ENCODE data around the gene EEFSEC.

The EEFSEC gene

DNA sequence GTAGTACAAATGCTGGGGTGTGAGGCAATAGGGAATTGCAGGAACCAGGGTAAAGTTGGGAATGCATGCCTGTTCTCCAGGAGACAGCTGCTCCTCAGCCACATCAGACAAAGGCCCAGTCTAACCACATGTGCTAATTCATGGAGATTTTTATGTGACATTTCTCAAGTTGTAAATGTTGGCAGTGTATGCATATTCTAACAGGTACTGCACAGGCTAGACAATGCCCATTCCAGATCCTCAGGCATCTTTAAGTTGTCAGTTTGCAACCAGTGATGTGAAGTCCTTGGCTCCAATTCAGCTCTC is 84.9 kb downstream of the EEFSEC start:
- Histone ChIP-seq H3K9me3 (ENCODE audit: control insufficient read depth, low read length) (no peaks in the 10 kb centered on the region), H3K4me1 (ENCODE audit: control insufficient read depth, insufficient read depth, low read length) (peaks cover 14% of the 10 kb centered on the region), H3K27me3 (ENCODE audit: control insufficient read depth, insufficient read depth, low read length, poor library complexity, severe bottlenecking) (no peaks in the 10 kb centered on the region), H3K27ac (ENCODE audit: insufficient read depth, low read depth, low read length, poor library complexity, severe bottlenecking) (no peak overlapping the region), H3K36me3 (ENCODE audit: control insufficient read depth, insufficient read depth, low read length) (no peaks in the 10 kb centered on the region), H3K4me3 (ENCODE audit: insufficient read depth, low read depth, low read length) (no peak overlapping the region)

DNA sequence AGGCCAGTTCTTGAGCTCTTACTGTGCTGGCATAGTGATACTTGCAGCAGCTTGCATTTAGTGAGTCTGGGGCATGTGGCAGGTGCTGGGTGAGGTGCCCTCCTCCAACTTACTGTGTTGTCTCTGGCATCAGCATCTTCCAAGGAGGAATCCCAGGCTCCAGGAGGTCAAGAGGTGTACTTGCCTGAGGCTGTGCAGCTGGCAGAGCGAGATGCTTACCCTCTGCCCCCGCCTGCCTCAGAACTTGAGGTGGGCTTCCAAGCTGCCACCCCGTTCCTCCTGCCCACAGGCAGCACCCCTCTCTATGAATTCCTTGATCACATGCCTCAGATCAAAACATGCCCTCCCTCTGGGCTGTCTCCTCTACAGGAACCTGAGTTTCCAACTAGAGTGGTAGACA is 86.0 kb downstream of the EEFSEC start:
- no peak overlapping the region for H3K27ac ChIP-seq (ENCODE audit: insufficient read depth, low read depth, low read length, poor library complexity, severe bottlenecking)
- H3K9me3 ChIP-seq (ENCODE audit: control insufficient read depth, low read length): no peaks in the 10 kb centered on the region
- H3K4me3 ChIP-seq (ENCODE audit: insufficient read depth, low read depth, low read length): no peak overlapping the region
- H3K27me3 ChIP-seq (ENCODE audit: control insufficient read depth, insufficient read depth, low read length, poor library complexity, severe bottlenecking): no peaks in the 10 kb centered on the region
- H3K36me3 ChIP-seq (ENCODE audit: control insufficient read depth, insufficient read depth, low read length): no peaks in the 10 kb centered on the region
- 94 to 95% methylated on average over 3 of the region's 3 CpGs for WGBS, 2 experiments
- peaks cover 14% of the 10 kb centered on the region for H3K4me1 ChIP-seq (ENCODE audit: control insufficient read depth, insufficient read depth, low read length)

GRCh38 chr3:128240232-128240631 is 87.0 kb downstream of the EEFSEC start:
- no peaks in the 10 kb centered on the region for H3K36me3 ChIP-seq (ENCODE audit: control insufficient read depth, insufficient read depth, low read length)
- H3K4me1 ChIP-seq (ENCODE audit: control insufficient read depth, insufficient read depth, low read length): peaks cover 14% of the 10 kb centered on the region
- H3K9me3 ChIP-seq (ENCODE audit: control insufficient read depth, low read length): no peaks in the 10 kb centered on the region
- H3K4me3 ChIP-seq (ENCODE audit: insufficient read depth, low read depth, low read length): no peak overlapping the region
- H3K27ac ChIP-seq (ENCODE audit: insufficient read depth, low read depth, low read length, poor library complexity, severe bottlenecking): no peak overlapping the region
- 88 to 92% methylated on average over 1 of the region's 1 CpG for WGBS, 2 experiments
- H3K27me3 ChIP-seq (ENCODE audit: control insufficient read depth, insufficient read depth, low read length, poor library complexity, severe bottlenecking): no peaks in the 10 kb centered on the region

DNA sequence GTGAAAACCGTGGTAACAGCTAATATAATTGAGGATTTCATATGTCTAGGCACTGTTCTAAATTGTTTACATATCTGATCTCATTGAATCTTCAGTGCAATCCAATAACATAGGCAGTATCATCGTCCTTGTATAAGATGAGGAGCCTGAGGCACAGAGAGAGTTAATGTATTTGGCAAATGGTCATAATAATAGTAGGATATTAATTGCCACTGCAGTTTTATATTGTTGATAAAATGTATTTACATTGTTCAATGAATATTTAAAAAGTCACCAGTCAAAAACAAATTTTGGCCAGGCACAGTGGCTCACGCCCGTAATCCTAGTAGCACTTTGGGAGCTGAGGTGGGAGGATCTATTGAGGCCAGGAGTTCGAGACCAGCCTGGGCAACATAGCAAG is 88.5 kb downstream of the EEFSEC start:
- Histone ChIP-seq H3K27me3 (ENCODE audit: control insufficient read depth, insufficient read depth, low read length, poor library complexity, severe bottlenecking) (no peaks in the 10 kb centered on the region), H3K4me1 (ENCODE audit: control insufficient read depth, insufficient read depth, low read length) (peaks cover 14% of the 10 kb centered on the region), H3K4me3 (ENCODE audit: insufficient read depth, low read depth, low read length) (no peak overlapping the region), H3K9me3 (ENCODE audit: control insufficient read depth, low read length) (no peaks in the 10 kb centered on the region), H3K27ac (ENCODE audit: insufficient read depth, low read depth, low read length, poor library complexity, severe bottlenecking) (no peak overlapping the region), H3K36me3 (ENCODE audit: control insufficient read depth, insufficient read depth, low read length) (no peaks in the 10 kb centered on the region)
- WGBS, 2 experiments: 83 to 96% methylated on average over 5 of the region's 5 CpGs

- Histone ChIP-seq H3K27me3 (ENCODE audit: control insufficient read depth, insufficient read depth, low read length, poor library complexity, severe bottlenecking) (no peaks in the 10 kb centered on the region), H3K36me3 (ENCODE audit: control insufficient read depth, insufficient read depth, low read length) (no peaks in the 10 kb centered on the region), H3K4me1 (ENCODE audit: control insufficient read depth, insufficient read depth, low read length) (peaks cover 9% of the 10 kb centered on the region), H3K27ac (ENCODE audit: insufficient read depth, low read depth, low read length, poor library complexity, severe bottlenecking) (no peak overlapping the region), H3K4me3 (ENCODE audit: insufficient read depth, low read depth, low read length) (no peak overlapping the region), H3K9me3 (ENCODE audit: control insufficient read depth, low read length) (no peaks in the 10 kb centered on the region)
- WGBS, 2 experiments: 92% methylated on average over 13 of the region's 13 CpGs
These were observed 89.7 kb downstream of the EEFSEC start for GRCh38 chr3:128242818-128243601.

DNA sequence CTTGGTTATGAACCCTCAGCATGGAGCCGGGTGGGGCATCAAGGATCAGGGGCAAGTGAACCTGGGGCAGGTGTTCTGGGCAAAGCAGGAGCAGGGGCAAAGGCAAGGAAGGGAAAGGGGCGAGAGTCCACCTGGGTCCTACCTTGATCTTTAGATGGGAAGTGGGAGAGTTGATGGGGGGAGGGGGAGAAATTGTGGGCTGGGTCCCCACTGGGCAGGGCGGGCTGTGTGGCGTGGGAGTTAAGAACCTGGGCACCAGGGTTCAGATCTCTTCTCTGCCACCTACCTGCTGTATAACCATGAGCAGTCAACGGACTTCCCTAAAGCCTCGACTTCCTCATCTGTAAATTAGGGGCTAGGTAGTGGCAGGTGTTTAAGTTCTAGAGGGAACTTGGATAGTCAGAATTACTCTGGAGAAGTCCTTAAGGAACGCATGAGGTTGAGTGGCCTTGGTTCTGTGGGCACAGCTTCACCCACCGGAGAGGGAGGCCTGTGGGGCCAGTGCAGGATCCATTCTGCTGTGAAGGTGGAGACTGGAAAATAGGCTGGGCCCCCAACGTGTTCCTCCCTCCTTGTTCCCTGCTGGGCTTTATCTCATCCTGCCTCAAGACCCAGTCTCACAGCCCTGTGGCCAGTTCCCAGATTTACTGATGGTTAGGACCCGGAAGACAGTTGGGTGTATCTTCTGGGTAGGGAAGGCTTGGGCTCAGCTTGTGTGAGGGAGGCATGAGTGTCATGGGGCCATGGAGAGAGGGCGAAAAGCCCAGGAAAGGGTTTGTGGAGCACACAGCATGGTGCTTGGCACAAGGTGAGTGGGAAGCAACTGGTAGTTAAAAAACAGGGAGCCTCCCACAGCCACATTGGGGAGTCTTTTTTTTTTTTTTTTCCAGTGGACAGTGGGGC is 90.6 kb downstream of the EEFSEC start:
- H3K27me3 ChIP-seq (ENCODE audit: control insufficient read depth, insufficient read depth, low read length, poor library complexity, severe bottlenecking): no peaks in the 10 kb centered on the region
- 73 to 75% methylated on average over 11 of the region's 11 CpGs for WGBS, 2 experiments
- H3K4me1 ChIP-seq (ENCODE audit: control insufficient read depth, insufficient read depth, low read length): peaks cover 2% of the 10 kb centered on the region
- H3K9me3 ChIP-seq (ENCODE audit: control insufficient read depth, low read length): no peaks in the 10 kb centered on the region
- no peak overlapping the region for H3K4me3 ChIP-seq (ENCODE audit: insufficient read depth, low read depth, low read length)
- H3K27ac ChIP-seq (ENCODE audit: insufficient read depth, low read depth, low read length, poor library complexity, severe bottlenecking): no peak overlapping the region
- no peaks in the 10 kb centered on the region for H3K36me3 ChIP-seq (ENCODE audit: control insufficient read depth, insufficient read depth, low read length)

DNA sequence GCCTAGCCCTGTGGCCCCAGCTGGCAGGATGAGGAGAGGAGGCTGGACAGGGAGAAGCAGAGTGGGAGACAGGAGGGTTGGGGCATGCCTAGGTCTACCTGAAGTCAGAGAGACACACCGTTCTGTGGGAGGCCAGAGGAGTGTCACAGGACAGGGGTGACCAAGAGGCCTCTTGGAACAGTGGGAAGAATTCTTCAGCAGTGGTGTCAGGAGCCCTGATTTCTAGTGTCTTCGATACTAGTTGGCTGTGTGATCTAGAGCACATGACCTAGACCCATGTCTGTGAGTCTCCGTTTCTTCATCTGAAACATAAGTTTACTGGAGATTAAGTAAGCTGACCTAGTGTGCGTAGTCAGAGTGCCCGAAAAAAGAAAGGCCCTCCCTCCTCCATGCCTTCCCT is 92.2 kb downstream of the EEFSEC start:
- H3K4me3 ChIP-seq (ENCODE audit: insufficient read depth, low read depth, low read length): no peak overlapping the region
- no peaks in the 10 kb centered on the region for H3K4me1 ChIP-seq (ENCODE audit: control insufficient read depth, insufficient read depth, low read length)
- no peak overlapping the region for H3K27ac ChIP-seq (ENCODE audit: insufficient read depth, low read depth, low read length, poor library complexity, severe bottlenecking)
- 75% methylated on average over 5 of the region's 5 CpGs for WGBS, 2 experiments
- H3K36me3 ChIP-seq (ENCODE audit: control insufficient read depth, insufficient read depth, low read length): no peaks in the 10 kb centered on the region
- H3K9me3 ChIP-seq (ENCODE audit: control insufficient read depth, low read length): no peaks in the 10 kb centered on the region
- no peaks in the 10 kb centered on the region for H3K27me3 ChIP-seq (ENCODE audit: control insufficient read depth, insufficient read depth, low read length, poor library complexity, severe bottlenecking)

DNA sequence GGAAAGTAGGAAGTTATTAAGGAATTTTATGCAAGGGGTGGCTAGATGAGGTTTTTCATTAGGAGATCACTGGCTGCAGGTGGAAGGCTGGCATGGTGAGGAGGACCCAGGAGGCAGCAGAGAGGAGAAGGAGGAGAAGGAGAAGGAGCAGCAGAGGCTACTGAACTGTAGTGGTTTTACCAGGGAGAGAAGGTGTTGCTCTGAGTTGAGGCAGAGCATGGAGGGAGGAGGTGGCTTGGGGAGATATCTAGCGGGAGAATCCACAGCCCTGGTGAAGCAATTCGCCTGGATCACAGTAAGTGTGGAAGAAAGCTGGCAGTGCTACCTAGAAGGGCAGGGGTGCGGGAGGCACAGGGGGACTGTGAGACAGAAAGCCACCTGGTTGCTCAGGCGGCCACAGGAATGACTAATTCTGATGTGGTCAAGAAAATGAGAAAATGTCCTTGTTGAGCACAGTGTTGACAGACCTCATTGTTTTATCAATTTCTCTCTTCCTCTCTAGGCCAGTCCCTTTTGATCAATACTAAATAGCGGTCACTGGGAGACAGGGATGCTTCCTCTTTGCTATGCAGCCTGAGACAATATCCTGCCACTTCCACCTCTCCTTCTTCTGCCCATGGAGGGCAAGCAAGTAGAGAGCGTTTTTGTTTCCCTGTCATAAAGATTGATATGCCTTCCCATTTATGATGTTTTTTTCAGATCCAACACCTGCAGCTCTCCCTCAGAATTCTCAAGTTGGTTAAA is 94.6 kb downstream of the EEFSEC start:
- Histone ChIP-seq H3K9me3 (ENCODE audit: control insufficient read depth, low read length) (no peaks in the 10 kb centered on the region), H3K27ac (ENCODE audit: insufficient read depth, low read depth, low read length, poor library complexity, severe bottlenecking) (peak overlapping the region; percentile 17), H3K27me3 (ENCODE audit: control insufficient read depth, insufficient read depth, low read length, poor library complexity, severe bottlenecking) (no peaks in the 10 kb centered on the region), H3K4me3 (ENCODE audit: insufficient read depth, low read depth, low read length) (no peak overlapping the region), H3K36me3 (ENCODE audit: control insufficient read depth, insufficient read depth, low read length) (no peaks in the 10 kb centered on the region), H3K4me1 (ENCODE audit: control insufficient read depth, insufficient read depth, low read length) (peaks cover 7% of the 10 kb centered on the region)
- 74 to 75% methylated on average over 6 of the region's 6 CpGs for WGBS, 2 experiments

DNA sequence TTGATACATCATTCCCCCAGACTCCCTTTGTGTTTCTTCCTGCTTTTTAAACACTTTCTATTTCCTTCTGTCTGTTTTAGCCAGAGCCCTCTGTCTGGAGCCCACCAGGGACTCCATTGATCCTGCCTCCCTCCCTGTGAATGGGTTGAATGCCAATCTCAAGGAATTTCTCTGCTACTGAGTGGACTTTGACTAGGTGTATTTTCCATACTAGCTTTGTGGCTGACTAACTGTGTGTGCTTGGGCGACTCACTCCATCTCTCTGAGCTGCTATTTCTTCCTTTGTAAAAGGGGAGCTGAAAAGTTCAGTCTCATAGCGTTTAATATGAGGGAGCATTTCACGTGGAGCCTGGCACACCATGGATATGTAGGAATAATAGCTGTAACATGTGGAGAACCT is 98.8 kb downstream of the EEFSEC start:
- Histone ChIP-seq H3K36me3 (ENCODE audit: control insufficient read depth, insufficient read depth, low read length) (no peaks in the 10 kb centered on the region), H3K9me3 (ENCODE audit: control insufficient read depth, low read length) (no peaks in the 10 kb centered on the region), H3K4me3 (ENCODE audit: insufficient read depth, low read depth, low read length) (no peak overlapping the region), H3K27ac (ENCODE audit: insufficient read depth, low read depth, low read length, poor library complexity, severe bottlenecking) (no peak overlapping the region), H3K4me1 (ENCODE audit: control insufficient read depth, insufficient read depth, low read length) (peaks cover 7% of the 10 kb centered on the region), H3K27me3 (ENCODE audit: control insufficient read depth, insufficient read depth, low read length, poor library complexity, severe bottlenecking) (no peaks in the 10 kb centered on the region)
- 79 to 85% methylated on average over 3 of the region's 3 CpGs for WGBS, 2 experiments

DNA sequence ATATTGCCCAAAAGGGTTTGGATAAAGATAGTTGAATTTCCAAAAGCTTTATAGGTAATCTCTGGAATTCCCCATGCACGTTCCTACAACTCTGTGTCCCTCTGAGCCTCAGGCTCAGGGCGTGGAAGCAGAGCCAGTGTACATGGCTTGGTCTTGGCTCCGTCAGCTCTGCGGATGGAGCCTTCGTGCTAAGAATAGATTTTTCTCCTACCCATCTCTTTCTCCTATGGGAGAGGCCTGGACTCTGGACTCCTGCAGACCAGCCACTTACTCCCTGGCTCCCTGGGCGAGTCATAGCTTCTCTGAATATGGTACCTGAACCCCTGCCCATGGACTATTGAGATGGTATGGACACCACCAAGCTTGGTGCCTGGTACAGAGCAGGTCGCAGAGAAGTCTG is 99.9 kb downstream of the EEFSEC start:
- no peak overlapping the region for H3K27ac ChIP-seq (ENCODE audit: insufficient read depth, low read depth, low read length, poor library complexity, severe bottlenecking)
- 93 to 97% methylated on average over 7 of the region's 7 CpGs for WGBS, 2 experiments
- no peaks in the 10 kb centered on the region for H3K9me3 ChIP-seq (ENCODE audit: control insufficient read depth, low read length)
- no peak overlapping the region for H3K4me3 ChIP-seq (ENCODE audit: insufficient read depth, low read depth, low read length)
- H3K27me3 ChIP-seq (ENCODE audit: control insufficient read depth, insufficient read depth, low read length, poor library complexity, severe bottlenecking): no peaks in the 10 kb centered on the region
- peaks cover 7% of the 10 kb centered on the region for H3K4me1 ChIP-seq (ENCODE audit: control insufficient read depth, insufficient read depth, low read length)
- no peaks in the 10 kb centered on the region for H3K36me3 ChIP-seq (ENCODE audit: control insufficient read depth, insufficient read depth, low read length)

All from ectodermal cell (in vitro differentiated cells).